ENCODE measurements around the gene MEGF6. TPM values are rescaled to one million over a fixed set of nuclear protein-coding genes. Genes with fewer than 3 reads are reported as not detected.
A peak's percentile ranks its signal among the peaks of the same experiment; 100 is the strongest.
"Not testable (repeated sequence)": the region's sequence is repeated elsewhere in the genome, so short reads cannot be mapped to it uniquely, and the experiment has no call there.

The MEGF6 gene
- total RNA-seq, 1 donor from 2014 or later: 7.3 TPM

- intact Hi-C loops (cut with DNase I): no loop called here
- ATAC-seq (ENCODE audit: poor library complexity): no peak
Measured at GRCh38 chr1:3586986-3587759, 24.1 kb downstream of the MEGF6 start.

GRCh38 chr1:3585940-3586568 lies 25.3 kb downstream of the MEGF6 start:
- ATAC-seq (ENCODE audit: poor library complexity) (no peak), DNase-seq (no peak)
- intact Hi-C loops (cut with DNase I): no loop called here

More at GRCh38 chr1:3586986-3587759, 24.1 kb downstream of the MEGF6 start:
- no peak for DNase-seq

GRCh38 chr1:3585353-3585868 lies 25.9 kb downstream of the MEGF6 start:
- DNase-seq; intact Hi-C loops (cut with DNase I); ATAC-seq (ENCODE audit: poor library complexity): not testable (repeated sequence)

- no peak for ATAC-seq (ENCODE audit: poor library complexity)
- intact Hi-C loops (cut with DNase I): no loop called here
- DNase-seq: no peak
Measured at GRCh38 chr1:3584915-3585314, 26.4 kb downstream of the MEGF6 start.

GRCh38 chr1:3583751-3584150 lies 27.6 kb downstream of the MEGF6 start:
- peak; percentile 53 for DNase-seq
- ATAC-seq (ENCODE audit: poor library complexity): peak; percentile 48
- intact Hi-C loops (cut with DNase I): not testable (repeated sequence)

GRCh38 chr1:3581296-3582036 lies 29.8 kb downstream of the MEGF6 start:
- intact Hi-C loops (cut with DNase I): no loop called here

GRCh38 chr1:3580231-3580630 lies 31.1 kb downstream of the MEGF6 start:
- ATAC-seq (ENCODE audit: poor library complexity) (no peak), DNase-seq (no peak)
- intact Hi-C loops (cut with DNase I): no loop called here

More at GRCh38 chr1:3581296-3582036, 29.8 kb downstream of the MEGF6 start:
- no peak for DNase-seq
- no peak for ATAC-seq (ENCODE audit: poor library complexity)

- no peak for DNase-seq
- intact Hi-C loops (cut with DNase I): no loop called here
- no peak for ATAC-seq (ENCODE audit: poor library complexity)
Measured at GRCh38 chr1:3579626-3580025, 31.7 kb downstream of the MEGF6 start.

GRCh38 chr1:3578906-3579305 lies 32.4 kb downstream of the MEGF6 start:
- ATAC-seq (ENCODE audit: poor library complexity) (no peak), DNase-seq (no peak)
- intact Hi-C loops (cut with DNase I): no loop called here

GRCh38 chr1:3578433-3578805 lies 32.9 kb downstream of the MEGF6 start:
- ATAC-seq (ENCODE audit: poor library complexity): no peak
- intact Hi-C loops (cut with DNase I): no loop called here
- DNase-seq: no peak

GRCh38 chr1:3577711-3578432 lies 33.4 kb downstream of the MEGF6 start:
- DNase-seq (no peak), ATAC-seq (ENCODE audit: poor library complexity) (no peak)
- intact Hi-C loops (cut with DNase I): no loop called here

- DNase-seq (no peak), ATAC-seq (ENCODE audit: poor library complexity) (no peak)
- intact Hi-C loops (cut with DNase I): no loop called here
Measured at GRCh38 chr1:3577300-3577699, 34.0 kb downstream of the MEGF6 start.

GRCh38 chr1:3575993-3576392 lies 35.3 kb downstream of the MEGF6 start:
- intact Hi-C loops (cut with DNase I): no loop called here

GRCh38 chr1:3575515-3575914 lies 35.8 kb downstream of the MEGF6 start:
- DNase-seq; intact Hi-C loops (cut with DNase I): not testable (repeated sequence)

More at GRCh38 chr1:3575993-3576392, 35.3 kb downstream of the MEGF6 start:
- DNase-seq (no peak), ATAC-seq (ENCODE audit: poor library complexity) (no peak)

GRCh38 chr1:3573500-3573899 lies 37.8 kb downstream of the MEGF6 start:
- intact Hi-C loops (cut with DNase I): no loop called here
- no peak for ATAC-seq (ENCODE audit: poor library complexity)
- DNase-seq: no peak

More at GRCh38 chr1:3575515-3575914, 35.8 kb downstream of the MEGF6 start:
- ATAC-seq (ENCODE audit: poor library complexity): not testable (repeated sequence)

- DNase-seq; intact Hi-C loops (cut with DNase I); ATAC-seq (ENCODE audit: poor library complexity): not testable (repeated sequence)
Measured at GRCh38 chr1:3572638-3573037, 38.7 kb downstream of the MEGF6 start.

GRCh38 chr1:3571263-3571662 lies 40.0 kb downstream of the MEGF6 start:
- DNase-seq (no peak), ATAC-seq (ENCODE audit: poor library complexity) (no peak)
- intact Hi-C loops (cut with DNase I): no loop called here

- no peak for ATAC-seq (ENCODE audit: poor library complexity)
- intact Hi-C loops (cut with DNase I): no loop called here
- DNase-seq: no peak
Measured at GRCh38 chr1:3570066-3570986, 41.0 kb downstream of the MEGF6 start.
